GM18526 (cell line): Measurements from ENCODE around the gene WBP1.

ENCODE experiments used
- POLR2A ChIP-seq: IDR thresholded peaks from 3 replicates; pipeline ENCODE4 v1.6.1; 2011; ENCODE audit not compliant: insufficient read length; ENCODE audit errors: extremely low read depth

Gene WBP1

DNA sequence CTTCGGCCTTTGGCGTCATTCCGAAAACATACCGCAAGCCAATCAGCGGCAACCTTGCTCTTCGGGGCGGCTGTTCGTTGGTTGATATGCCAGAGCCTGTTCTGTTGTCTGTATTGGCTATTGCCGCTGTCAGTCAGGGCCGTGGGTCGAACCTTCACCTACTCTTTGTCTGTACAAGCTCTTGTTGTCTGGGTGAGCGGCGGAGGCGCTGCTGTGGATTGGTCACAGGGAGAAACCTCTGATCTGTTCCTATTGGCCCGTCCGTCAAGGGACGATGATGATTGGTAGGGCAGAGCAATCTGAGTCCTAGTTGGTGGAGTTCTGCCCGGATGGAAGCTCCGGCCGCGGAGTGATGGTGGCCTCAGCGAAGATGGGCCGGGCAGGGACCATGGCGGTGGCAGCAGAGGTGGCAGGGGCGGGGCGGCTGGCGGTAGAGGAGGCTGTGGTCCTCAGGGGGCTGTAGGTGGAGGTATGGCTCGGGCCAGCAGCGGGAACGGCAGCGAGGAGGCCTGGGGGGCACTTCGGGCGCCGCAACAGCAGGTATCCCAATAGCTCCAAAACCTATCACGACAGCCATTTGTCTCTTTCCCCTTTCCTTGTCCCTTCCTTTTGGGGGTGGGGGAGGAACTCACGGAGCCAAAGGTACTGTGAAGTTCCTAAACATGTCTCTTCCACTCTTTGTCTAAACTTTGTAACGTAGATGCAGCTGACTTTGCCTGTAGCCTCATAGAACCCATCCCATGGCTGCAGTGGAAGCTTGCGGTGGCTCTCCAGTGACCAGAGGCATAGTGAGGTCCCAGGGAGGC is at the start of gene WBP1:
TSS of gene WBP1 (plus strand) at position 307 of the 806 bp plus-strand sequence. CDS start at position 472, 165 bp downstream.
- TF ChIP-seq POLR2A, result peak; percentile 56

DNA sequence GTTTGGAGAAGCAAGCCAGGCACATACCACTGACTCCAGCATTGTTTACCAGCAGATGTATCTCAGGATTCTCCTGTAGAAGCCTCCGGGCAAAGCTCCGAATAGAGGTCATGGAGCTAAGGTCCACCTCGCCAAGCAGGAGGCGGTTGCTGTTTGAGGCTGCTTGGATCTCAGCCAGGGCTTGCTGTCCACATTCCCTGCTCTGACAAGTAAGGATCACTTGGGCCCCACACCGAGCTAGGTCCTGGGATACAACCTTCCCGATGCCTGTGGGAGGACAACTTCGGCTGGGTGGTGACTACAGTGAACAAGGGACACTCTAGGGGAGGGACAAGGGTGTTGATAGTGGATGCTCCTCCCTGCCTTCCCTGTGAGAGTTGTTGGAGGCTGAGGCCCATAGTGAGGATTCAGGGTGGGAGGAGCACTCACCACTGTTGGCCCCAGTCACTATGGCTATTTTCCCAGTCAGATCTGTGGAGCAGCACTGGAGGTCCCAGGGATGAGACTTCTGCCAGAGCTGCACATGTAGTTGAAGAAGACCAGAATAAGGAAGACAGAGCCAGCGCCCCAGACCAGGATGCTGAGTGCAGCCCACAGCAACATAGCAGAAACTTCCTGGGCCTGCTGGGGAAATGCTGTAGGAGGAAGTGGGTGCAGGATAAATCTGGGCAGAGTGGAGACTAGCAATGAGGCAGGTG is 45.1 kb upstream of the WBP1 start:
- no peak for TF ChIP-seq POLR2A

DNA sequence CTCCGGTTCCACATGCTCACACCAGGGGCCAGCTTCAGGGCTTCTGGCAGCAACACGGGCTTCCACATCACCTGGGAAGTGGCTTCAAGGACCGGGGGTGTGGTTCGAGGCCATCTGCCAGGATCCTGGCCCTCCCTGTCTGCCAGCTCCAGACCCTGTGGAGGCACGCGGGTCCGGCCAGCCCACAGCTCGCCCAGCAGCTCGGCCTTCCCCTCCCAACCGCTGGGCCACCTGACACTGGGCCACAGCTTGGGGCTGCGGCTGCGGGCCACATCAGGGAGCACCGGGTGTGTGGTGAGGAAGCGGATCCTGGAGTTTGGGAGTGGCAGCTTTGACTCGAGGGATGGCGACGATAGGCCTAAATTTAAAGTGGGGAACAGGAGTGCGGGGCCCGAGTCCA is 43.8 kb upstream of the WBP1 start:
- no peak for TF ChIP-seq POLR2A

DNA sequence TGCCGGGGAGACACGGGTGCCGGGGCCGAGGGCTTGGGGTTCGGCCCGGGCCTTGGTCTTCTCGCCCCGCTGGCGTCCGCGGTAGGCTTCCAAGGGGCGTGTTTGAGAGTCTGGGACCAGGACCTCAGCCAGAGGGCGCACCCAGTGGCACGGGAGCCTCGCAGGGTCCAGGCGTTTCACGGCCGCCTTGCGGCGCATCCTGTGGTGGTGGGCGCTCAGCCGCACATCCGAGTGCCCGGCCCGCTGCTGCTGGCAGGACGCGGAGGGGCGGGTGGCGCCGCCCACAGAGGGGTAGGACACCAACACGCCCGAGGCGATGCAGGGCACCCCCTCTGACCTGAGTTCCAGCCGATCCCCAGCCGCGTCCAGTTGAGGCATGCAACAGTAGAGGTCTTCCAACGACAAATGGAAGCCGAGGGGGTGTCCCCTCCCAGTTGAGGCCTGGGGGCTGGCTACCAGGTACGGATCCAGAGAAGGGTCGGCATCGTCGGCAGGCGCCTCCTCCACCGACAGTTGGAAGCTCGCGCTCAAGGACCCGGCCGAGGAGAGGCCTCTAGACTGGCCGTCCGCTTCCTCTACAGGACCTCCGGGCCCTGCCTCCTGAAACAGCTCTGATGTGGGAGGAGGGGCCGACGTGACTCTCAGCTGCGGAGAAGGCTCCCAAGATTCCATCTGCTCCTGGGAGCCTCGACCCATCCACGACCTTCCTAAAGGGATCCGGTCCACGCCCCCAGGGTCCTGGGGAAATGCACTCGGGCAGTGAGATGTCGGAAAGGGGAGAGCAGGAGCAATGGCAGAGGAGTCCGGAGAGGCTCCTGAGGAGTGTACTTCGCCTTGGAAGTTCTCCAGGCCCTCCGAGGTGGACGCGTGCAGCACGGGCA is 43.1 kb upstream of the WBP1 start:
- no peak for TF ChIP-seq POLR2A

DNA sequence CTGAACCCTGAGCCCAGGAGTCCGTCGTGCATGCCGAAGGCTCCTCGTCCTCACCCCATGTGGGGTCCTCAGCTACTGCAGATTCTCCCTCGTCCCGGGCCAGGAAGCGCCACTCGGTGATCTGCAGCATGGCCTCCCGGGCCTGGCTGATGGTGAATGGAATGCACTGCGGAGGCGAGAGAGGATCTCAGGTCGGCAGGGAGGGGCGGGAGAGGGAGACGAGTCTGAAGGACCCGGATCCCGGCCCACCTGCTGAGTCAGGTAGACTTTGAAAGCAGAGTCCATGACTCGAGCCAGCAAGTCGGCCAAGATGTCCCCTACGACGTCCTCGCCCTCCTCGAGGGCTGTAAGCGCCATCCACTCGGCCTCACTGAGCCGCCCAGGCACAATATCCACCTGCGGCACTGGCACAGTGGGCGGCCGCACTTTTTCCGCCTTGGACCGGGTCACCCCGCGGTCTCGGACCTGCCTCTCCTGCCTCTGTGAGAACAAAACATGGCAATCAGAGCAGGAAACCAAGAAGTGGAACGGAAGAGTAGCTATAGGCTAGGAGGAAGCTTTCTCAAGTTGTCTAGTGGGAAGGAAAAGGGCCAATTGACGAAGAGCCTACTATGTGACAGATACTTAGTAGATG is 42.4 kb upstream of the WBP1 start:
- no peak for TF ChIP-seq POLR2A

GRCh38 chr2:74416778-74417177 is 41.5 kb upstream of the WBP1 start:
- TF ChIP-seq POLR2A, result no peak

- no peak for TF ChIP-seq POLR2A
These were observed 41.0 kb upstream of the WBP1 start for GRCh38 chr2:74417197-74417596.

GRCh38 chr2:74417763-74418162 is 40.5 kb upstream of the WBP1 start:
- no peak for TF ChIP-seq POLR2A

GRCh38 chr2:74418312-74418711 is 39.9 kb upstream of the WBP1 start:
- no peak for TF ChIP-seq POLR2A

GRCh38 chr2:74419345-74419744 is 38.9 kb upstream of the WBP1 start:
- no peak for TF ChIP-seq POLR2A

DNA sequence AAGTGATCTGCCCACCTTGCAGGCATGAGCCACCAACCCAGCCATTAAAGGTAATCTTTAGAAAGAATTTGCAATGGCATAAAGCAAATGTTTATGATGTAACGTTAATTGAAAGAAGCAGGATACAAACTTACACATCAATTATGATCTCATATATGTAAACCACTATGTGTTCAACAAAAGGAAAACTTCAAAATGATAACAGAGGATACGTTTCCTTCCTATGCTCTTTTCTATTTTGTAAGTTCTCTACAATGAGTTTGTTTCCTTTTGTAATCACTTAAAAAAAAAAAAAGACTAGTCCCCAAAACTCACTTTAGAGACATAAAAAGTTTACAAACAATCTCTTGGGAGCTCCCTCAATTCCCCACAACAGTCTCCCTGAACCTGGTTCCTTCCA is 38.2 kb upstream of the WBP1 start:
- no peak for TF ChIP-seq POLR2A

DNA sequence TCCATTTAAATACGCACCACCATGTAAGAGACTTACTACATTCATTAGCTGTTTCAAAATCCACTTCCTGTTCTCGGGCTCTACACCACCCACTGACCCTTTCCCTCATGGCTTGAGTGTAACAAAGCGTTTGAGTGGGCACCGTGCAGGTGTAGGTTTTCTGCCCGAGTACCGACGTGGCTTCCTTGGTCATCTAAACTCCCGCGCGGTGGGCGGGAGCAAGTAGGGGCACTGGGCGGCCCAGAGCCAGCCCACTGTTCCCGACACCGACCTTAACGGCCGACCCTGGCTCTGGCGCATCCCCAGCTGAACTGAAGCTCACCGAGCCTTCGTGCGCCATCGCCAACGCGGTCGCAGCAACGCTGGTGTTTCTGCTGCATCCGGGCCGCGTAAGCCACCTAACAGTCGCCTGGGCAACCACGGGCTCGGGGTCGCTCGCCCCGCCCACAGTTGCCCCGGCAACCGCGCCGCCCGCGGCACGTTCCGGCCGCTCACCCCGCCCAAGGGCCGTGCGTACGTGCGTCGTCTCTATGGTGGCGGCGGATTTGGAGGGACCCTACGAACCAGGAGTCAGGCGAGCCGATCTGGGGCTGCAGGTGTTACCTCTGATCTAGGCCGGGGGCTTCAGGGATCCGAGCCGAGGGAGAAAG is 36.9 kb upstream of the WBP1 start, which contains the start of the genes C2orf81 and WDR54:
TSS of gene C2orf81 (minus strand) at position 399 of the 650 bp plus-strand sequence. CDS start at position 340, 59 bp downstream.
TSS of gene WDR54 (plus strand) at position 510 of the 650 bp plus-strand sequence. CDS start 424 bp downstream, outside the sequence.
- TF ChIP-seq POLR2A, result peak; percentile 92

DNA sequence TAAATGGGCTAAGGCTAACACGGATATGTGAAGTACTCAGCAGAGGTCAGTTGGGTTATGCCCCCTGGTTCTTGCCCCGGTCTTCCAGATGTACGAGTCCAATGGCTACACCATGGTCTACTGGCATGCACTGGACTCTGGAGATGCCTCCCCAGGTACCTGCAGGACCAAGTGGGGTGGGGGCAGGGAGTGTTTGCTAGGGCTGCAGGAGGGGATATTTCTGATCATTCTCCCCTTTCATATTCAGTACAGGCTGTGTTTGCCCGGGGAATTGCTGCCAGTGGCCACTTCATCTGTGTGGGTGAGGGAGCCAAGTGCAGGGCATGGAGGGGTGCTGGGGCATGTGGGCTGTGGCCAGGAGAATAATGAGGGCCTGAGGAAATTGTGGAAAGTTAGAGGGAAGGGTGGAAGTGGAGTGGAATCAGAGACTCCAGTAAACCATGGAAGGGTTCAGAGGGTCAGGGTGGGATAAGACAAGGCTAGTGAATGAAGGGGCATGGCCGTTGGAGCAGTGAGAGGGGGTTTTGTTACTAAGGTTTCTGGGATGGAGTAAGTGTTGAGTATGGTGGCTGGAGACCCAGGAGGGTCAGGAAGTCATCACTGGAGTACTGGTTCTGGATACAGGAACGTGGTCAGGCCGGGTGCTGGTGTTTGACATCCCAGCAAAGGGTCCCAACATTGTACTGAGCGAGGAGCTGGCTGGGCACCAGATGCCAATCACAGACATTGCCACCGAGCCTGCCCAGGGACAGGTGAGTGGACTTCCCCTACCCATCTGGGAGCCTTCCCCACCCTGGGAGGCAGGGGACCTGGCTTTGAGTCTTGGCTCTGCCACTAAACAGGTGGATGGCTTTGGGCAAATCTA is 34.8 kb upstream of the WBP1 start:
- TF ChIP-seq POLR2A, result no peak
